Activated CD8-positive, alpha-beta memory T cell treated with anti-CD3 and anti-CD28 coated beads, Interleukin-2, amount 50 U/mL, for 1 hour (primary cell): ENCODE data around the gene CEP135.
"Not testable (repeated sequence)": the region's sequence is repeated elsewhere in the genome, so short reads cannot be mapped to it uniquely, and the experiment has no call there.

Source experiments
- DNase-seq: peaks from one replicate; pipeline ENCODE4 v3.0.0-alpha.2; 2020; ENCODE audit errors: extremely low read depth

Gene CEP135

GRCh38 chr4:56028165-56028564 is 79.4 kb downstream of the CEP135 start:
- no peak for DNase-seq

GRCh38 chr4:56038487-56039162 is 89.9 kb downstream of the CEP135 start:
- DNase-seq = no peak

- DNase-seq = no peak
Observed at GRCh38 chr4:56040842-56041241, 92.1 kb downstream of the CEP135 start.

GRCh38 chr4:56042225-56042624 is 93.5 kb downstream of the CEP135 start:
- DNase-seq = no peak

DNA sequence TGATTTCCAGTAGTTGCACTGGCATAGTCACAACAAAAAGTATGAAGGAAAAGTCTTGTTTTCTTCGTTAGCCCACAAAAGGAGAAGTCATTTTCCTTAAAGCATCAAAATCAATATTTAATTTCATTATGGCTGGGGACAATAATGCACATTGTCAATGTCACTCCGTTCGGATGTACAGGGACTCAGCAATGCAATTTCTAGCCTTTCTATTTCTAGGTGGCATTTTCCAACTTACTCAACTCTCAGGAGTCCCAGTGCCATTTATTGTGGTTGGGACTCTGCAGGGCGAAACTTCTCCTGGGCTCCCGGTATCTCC is 99.6 kb downstream of the CEP135 start:
- DNase-seq = no peak

- DNase-seq = no peak
Observed at GRCh38 chr4:56048702-56049431, 100.1 kb downstream of the CEP135 start.

DNA sequence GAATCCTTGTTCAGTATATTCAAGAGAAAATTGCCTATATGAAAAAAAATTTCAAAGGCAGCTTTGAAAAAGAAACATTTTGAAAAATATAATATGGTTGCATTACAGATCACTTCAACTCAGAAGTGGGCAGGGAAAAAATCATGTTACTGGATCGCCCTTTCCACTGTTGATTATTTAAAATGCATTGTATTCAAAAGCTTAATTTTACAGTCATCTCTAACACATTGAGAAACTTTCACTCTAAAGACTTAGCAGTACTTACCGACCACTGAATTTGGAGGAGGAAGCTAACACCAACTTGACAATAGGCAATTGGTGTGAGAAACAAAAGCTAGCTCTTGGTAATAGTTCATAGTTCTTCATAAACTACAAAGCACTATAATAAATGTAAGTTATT is 101.9 kb downstream of the CEP135 start:
- DNase-seq = no peak

DNA sequence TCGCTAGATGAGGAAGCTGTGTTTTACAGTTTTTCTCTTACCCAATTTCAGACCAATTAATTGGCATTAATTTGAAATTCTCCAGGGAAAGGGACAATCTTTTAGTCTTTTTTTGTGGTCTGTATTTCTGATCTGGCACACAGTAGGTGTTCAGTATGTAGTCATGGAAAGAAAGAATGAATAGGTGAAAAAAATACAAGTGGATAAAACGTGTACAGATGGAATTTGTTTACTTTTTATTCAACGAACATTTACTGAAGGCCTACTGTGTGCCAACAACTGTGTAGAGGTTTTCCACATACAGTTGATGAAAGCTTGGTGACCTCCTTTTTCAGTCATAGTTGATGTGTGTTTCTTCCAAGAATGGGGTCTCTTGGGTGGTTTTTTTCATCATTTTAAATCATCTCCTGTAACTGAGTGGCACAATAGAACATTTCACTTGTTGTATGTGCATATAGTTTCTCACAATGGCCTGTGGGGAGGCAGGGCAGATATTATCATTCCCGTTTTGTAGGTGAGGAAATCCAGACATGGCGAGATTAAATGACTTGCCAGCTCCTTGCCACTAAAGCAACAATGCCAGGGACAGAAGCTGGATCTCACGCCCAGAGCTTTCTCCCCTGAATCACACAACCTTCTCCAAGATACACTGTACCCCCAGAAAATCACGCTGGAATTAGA is 102.4 kb downstream of the CEP135 start:
- no peak for DNase-seq

DNA sequence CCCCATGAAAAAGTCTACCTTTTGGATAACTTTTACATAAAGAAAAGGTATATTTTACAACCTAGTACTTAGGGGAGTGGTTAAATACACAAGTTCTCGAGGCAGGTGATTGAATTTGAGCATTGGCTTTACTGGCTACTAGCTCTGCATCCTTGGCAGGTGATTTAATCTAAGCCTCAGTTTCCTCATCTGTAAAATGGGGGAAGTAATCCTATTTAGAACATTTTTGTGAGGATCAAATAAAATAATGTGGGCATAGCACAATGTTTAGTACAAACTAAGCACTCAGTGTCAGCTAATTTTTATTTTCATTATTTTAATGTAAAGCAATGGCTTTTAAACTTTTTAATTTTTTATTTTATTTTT is 102.9 kb downstream of the CEP135 start:
- no peak for DNase-seq

DNA sequence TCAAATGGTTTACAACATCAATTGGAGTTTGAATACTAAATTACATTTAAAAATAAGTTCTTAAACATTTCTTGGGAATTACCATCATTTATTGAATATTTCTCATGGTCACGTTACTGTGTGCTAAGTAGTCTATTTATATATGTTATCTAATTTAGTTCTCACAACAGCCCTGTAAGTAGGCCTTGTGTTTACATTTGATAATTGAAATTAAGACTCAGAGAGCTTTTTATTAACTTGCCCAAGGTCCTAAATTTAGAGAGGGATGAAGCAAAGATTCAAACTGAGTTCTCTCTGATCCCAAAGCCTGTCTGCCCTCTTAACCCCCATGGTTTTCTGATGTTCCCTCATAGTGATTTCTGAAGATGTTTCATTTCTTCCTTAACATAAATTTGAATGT is 103.7 kb downstream of the CEP135 start:
- no peak for DNase-seq

DNA sequence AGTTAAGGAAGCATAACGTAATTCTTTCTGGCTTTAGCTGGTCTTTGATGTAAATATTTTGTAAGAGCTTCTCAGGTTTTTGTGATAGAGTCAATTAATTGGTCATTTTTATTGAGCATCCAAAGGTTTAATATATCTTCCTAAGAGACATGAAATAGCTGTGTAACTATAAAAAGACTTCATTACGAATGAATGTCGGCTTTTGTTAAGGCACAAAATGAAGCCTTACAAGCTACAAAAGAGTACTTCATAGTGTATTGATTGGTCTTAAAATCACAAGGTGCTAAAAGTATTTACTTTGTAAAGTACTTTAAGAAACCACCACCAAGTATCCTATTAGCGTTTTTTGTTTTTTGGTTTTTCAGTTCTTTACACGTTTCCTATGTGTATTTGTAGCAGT is 104.2 kb downstream of the CEP135 start:
- no peak for DNase-seq

GRCh38 chr4:56055027-56055977 is 106.6 kb downstream of the CEP135 start:
- DNase-seq = no peak

- DNase-seq = no peak
Observed at GRCh38 chr4:56055991-56056390, 107.2 kb downstream of the CEP135 start.

DNA sequence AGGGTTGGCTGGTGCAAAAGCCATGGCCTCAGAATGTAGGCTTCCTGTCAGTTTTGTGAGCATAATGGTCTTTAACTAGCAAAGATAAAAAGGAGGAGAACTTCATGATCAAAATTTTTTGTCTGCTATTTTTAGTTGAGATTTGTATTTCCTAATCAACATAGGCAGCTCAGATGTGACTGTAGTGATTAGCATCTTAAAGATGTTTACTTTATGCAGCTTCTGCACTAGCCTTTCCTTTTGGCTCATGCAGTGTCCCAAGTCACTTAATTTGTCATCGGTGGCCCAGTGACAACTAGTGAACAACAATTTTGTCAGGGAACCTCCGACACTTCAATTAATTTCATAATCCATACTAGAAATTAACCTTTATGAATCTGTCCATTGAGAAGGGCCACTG is 109.8 kb downstream of the CEP135 start:
- DNase-seq = no peak

DNA sequence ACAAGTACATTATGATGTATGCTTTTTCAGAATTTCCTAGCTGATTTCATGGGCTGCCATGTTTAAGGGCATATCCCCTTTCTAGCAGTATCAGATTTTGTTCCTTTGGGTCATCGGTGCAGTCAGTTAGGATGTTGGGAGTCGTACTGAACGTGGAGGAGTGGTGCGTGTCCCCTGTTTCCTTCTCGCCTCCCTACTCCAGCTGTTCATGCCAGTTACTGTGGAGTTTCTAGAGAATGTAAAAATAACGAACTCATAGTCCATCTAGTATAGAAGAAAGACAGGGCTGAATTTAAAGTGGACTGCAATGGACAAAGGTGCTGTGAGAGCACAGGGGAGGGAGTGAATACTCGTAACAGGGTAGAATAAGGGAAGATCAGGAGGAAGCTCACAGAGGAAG is 111.3 kb downstream of the CEP135 start:
- DNase-seq = no peak

- no peak for DNase-seq
Observed at GRCh38 chr4:56062106-56062505, 113.4 kb downstream of the CEP135 start.

DNA sequence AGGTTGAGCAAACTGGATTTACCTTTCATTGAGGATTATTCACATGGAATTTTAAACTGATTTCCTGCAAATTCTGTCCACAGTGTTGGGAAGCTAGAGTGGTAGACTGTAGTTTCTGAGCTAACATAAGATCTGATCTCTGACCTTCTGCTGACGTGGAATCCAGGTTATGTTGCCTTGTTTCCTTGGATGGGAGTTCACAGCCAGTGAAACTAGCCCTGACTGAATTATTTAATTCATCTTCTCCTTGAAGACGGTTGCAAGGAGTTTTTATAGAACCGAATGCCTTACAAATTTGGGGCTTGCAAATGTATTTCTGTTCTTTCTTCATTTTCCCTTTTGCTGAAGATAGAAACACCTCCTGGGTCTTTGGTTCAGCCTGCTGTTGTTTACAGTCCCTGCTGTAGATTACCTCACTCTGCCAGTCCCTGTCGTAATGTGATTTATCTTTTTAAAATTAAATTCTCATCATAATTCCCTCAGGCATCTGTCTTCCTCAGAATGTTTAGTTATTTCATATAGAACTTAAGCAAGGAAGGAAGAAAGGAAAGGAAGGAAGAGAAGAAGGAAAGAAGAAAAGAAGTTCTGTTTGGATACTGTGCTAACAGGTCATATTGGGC is 113.9 kb downstream of the CEP135 start:
- DNase-seq = no peak

DNA sequence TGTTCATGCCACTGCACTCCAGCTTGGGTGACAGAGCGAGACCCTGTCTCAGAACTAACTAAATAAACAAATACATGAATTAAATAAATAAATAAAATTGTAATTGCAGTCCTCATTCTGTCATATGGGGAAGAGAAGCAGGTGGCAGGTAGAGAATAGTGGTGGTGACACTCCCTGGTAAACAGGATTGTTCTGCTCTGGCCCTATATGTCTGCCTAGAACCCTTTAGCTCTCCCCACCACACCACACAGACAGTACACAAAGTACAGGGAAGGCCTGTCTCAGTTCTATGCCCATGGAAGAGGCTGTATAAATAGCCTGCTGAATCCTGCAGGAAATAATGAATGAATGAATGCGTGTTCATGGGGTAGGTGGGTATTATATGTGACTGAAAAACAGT is 117.7 kb downstream of the CEP135 start:
- DNase-seq = no peak

DNA sequence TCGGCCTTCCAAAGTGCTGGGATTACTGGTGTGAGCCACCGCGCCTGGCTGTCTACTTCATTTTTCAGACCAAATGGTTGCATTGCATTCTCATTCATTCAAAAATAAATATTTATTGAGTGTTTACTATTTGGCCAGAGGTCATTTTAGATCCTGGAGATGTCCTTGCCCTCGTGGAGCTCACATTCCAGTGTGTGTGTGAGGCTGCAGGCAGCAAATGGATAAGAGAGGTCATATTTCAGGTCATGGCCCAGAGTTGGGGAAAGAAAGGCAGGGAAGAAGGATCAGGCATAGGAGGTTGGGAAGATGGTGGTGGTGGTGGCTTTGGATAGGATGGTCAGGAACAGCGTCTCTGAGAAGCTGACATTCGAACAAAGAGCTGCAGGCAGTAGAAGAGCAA is 119.1 kb downstream of the CEP135 start:
- no peak for DNase-seq

DNA sequence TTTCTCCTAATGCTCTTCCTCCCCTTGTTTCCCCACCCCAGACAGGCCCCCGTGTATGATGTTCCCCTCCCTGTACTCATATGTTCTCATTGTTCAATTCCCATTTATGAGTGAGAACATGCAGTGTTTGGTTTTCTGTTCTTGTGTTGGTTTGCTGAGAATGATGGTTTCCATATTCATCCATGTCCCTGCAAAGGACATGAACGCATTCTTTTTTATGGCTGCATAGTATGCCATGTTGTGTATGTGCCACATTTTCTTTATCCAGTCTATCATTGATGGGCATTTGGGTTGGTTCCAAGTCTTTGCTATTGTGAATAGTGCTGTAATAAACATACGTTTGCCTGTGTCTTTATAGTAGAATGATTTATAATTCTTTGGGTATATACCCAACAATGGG is 124.0 kb downstream of the CEP135 start:
- DNase-seq = not testable (repeated sequence)

DNA sequence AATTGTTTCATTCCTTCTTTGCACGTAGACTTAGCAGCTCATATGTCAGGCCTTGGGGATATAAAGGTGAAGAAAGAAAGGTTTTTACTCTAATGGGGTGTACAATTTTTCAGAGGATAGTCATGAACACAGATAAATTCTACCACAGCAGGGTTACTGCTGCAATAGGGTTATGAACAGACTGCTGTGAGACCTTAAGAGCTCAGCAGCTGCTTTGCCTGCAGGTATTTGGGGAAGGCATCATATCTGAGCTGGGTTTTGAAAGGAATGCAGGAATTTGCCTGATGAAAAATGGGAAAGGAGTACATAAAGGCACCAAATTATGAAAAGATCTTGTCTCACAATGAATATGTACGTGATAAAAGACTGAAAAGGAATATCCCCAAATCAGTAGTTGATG is 128.9 kb downstream of the CEP135 start:
- no peak for DNase-seq

GRCh38 chr4:56078866-56079265 is 130.1 kb downstream of the CEP135 start:
- DNase-seq = no peak
